ENCODE measurements around the gene HMG20B. TPM values are rescaled to one million over a fixed set of nuclear protein-coding genes. Genes with fewer than 3 reads are reported as not detected.

HMG20B gene
- total RNA-seq, 3 donors from 2014 or later, result 79.9 to 81.9 (median 81.4) TPM

DNA sequence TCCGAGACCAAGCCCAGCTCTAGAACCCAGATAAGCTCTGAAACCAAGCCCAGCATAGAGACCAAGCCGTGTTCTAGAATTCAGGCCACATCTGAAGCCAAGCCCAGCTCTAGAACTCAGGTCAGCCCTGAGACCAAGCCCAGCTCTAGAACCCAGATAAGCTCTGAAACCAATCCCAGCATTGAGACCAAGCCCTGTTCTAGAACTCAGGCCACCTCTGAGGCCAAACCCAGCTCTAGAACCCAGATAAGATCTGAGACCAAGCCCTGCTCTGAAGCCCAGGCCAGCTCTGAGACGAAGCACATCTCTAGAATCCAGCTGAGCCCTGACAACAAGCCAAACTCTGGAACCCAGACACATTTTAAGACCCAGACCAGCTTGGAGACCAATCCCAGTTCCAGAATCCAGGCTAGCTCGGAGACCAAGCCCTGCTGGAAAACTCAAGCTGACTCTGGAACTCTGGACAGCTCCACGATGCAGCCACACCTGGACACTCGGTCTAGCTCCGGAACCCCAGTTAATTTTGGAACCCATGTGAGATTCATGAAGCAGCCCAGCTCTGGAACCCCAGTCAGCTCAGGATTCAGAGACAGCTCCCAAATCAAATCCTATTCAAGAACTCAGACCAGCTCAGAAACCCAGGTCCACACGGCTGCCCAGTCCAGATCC, 18.4 kb downstream of the HMG20B start:
- TF ChIP-seq, protein P1, sequence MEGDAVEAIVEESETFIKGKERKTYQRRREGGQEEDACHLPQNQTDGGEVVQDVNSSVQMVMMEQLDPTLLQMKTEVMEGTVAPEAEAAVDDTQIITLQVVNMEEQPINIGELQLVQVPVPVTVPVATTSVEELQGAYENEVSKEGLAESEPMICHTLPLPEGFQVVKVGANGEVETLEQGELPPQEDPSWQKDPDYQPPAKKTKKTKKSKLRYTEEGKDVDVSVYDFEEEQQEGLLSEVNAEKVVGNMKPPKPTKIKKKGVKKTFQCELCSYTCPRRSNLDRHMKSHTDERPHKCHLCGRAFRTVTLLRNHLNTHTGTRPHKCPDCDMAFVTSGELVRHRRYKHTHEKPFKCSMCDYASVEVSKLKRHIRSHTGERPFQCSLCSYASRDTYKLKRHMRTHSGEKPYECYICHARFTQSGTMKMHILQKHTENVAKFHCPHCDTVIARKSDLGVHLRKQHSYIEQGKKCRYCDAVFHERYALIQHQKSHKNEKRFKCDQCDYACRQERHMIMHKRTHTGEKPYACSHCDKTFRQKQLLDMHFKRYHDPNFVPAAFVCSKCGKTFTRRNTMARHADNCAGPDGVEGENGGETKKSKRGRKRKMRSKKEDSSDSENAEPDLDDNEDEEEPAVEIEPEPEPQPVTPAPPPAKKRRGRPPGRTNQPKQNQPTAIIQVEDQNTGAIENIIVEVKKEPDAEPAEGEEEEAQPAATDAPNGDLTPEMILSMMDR (IDR thresholded peaks at IDR 0.05), result no peak
- no peaks in the 10 kb centered on the region for H3K4me1 ChIP-seq (ENCODE audit: low read depth)
- ATAC-seq (no peak), DNase-seq (no peak)
- H3K9me3 ChIP-seq, result no peaks in the 10 kb centered on the region
- intact Hi-C loops (cut with DNase I, micrococcal nuclease), result no loop called here
- no peaks in the 10 kb centered on the region for H3K36me3 ChIP-seq (ENCODE audit: low read depth)
- no peak overlapping the region for H3K4me3 ChIP-seq

DNA sequence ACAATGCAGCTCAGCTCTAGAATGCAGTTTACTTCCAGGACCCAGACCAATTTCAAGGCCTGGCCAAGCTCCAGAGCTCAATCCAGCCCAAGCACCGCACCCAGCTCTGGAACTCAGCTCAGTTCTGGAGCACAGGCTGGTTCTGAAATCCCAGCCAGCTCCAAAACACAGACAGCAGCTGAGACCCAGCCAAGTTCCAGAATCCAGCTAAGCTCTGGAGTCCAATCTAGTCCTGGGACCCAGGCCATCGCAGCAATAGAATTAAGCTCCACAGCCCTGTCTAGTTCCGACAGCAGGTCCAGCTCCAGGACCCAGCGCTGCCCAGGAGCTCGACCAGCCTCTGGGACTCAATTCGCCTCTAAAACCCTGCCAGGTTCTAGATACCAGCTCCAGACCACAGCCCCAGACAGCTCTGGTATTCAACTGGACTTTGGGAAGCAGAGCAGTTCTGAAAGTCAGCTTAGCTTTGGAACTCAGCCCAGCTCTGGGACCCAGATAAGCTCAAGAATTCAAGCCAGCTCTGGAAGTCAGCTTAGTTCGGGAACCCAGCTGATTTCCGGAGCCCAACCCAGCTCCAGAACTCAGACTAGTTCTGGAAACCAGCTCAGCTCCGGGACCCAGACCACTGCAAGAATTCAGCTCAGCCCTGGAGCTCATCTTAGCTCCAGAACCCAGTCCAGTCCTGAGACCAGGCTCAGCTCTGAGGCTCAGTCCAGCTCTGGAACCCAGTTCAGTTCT, 19.3 kb downstream of the HMG20B start:
- DNase-seq (no peak), ATAC-seq (no peak)
- no peaks in the 10 kb centered on the region for H3K4me1 ChIP-seq (ENCODE audit: low read depth)
- TF ChIP-seq, protein P1 (IDR thresholded peaks at IDR 0.05), result no peak
- intact Hi-C loops (cut with DNase I, micrococcal nuclease), result no loop called here
- no peaks in the 10 kb centered on the region for H3K36me3 ChIP-seq (ENCODE audit: low read depth)
- H3K9me3 ChIP-seq, result no peaks in the 10 kb centered on the region
- H3K4me3 ChIP-seq, result no peak overlapping the region

DNA sequence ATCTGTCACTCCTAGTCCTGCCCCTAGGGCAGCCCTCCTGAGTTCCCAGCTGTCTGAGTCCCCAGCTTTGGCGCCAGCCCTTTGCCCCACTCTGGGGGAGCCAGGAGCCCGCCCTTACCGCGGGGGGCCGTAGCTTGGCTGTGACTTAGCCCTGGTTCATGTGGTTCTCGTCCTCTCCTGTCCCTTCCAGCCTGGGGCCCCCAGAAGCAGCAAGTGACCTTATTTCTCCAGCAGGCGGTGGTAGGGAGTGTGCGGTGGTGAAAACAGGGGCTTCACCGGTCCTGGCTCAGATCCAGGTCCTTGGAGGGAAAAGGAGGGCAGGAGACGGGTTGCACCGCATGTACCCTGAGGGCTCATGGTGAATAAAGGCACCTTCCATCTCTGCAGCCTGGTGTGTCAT, 20.4 kb downstream of the HMG20B start:
- DNase-seq (no peak), ATAC-seq (no peak)
- TF ChIP-seq, protein P1 (IDR thresholded peaks at IDR 0.05), result no peak
- no peaks in the 10 kb centered on the region for H3K4me1 ChIP-seq (ENCODE audit: low read depth)
- no peaks in the 10 kb centered on the region for H3K36me3 ChIP-seq (ENCODE audit: low read depth)
- no peak overlapping the region for H3K4me3 ChIP-seq
- intact Hi-C loops (cut with DNase I, micrococcal nuclease), result no loop called here
- no peaks in the 10 kb centered on the region for H3K9me3 ChIP-seq

DNA sequence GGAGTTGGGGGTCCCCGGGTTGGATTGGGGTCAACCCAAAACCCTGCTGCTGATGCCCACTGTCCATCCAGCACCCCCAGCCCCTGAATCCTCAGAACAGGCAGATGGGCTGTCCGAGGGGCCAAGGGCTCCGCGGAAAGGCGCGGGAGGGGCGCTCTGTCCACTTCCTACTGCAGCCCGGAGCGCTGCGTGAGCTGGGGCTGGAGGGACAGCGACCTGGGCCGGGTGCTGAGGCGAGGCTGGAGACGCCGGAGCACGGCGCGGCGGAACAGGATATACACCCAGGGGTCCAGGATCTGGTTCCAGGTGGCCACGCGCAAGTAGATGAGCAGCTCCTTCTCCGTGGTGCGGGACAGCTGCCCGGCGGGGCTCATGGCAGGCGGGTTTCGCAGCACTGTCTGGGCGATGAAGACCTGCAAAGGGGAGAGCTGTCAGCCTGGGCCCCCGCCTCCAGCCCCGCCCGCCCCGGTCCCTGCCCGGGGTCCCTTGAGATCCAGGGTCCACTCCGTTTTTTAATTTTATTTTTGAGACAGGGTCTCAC, 22.8 kb downstream of the HMG20B start:
- H3K4me1 ChIP-seq (ENCODE audit: low read depth), result no peaks in the 10 kb centered on the region
- H3K36me3 ChIP-seq (ENCODE audit: low read depth), result no peaks in the 10 kb centered on the region
- H3K4me3 ChIP-seq, result no peak overlapping the region
- no peaks in the 10 kb centered on the region for H3K9me3 ChIP-seq
- ATAC-seq (no peak), DNase-seq (no peak)
- intact Hi-C loops (cut with DNase I, micrococcal nuclease), result no loop called here
- TF ChIP-seq, protein P1 (IDR thresholded peaks at IDR 0.05), result no peak

DNA sequence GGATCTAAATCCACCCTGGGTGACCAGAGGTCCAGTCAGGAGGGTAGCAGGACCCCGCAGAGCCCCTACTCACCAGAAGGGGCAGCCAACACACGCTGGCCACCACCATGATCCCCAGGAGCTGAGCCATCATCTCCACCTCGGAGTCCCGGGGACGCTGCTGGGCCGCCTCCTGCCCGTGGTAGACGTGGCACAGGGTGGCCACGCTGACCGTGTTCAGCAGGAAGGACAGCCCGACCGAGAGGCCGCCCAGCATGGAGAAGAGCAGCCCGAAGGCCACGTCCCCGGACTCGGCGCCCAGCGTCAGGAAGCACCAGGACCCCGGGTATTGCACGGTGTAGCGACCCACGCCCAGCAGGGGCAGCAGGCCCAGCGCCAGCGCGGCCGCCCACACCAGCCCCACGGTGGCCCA, 27.0 kb downstream of the HMG20B start:
- TF ChIP-seq, protein P1 (IDR thresholded peaks at IDR 0.05), result no peak
- H3K4me1 ChIP-seq (ENCODE audit: low read depth), result peaks cover 2% of the 10 kb centered on the region
- H3K36me3 ChIP-seq (ENCODE audit: low read depth), result no peaks in the 10 kb centered on the region
- H3K9me3 ChIP-seq, result no peaks in the 10 kb centered on the region
- intact Hi-C loops (cut with DNase I, micrococcal nuclease), result no loop called here
- ATAC-seq, result no peak
- no peak for DNase-seq
- no peak overlapping the region for H3K4me3 ChIP-seq
